ENCODE data around the gene FMN1.

The FMN1 gene

DNA sequence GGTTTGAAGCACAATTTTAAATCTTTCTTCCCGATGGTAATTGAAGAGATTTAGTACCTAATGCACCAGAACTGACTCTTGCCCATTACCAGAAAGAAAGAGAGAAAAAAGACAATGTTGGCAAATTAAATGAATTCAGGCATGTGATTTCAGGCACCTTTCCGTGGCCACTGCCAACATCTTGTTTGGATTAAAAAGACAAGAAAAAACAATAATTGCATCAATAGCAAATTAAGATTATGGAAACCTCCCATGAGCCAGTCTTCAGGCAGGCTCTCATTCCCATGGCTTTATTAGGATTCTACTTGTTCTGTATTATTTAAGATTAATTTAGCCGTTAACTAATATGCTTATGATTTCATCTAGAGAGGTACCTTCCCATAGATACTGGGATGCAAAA lies 283.7 kb downstream of the FMN1 start:
- DNase-seq, result no peak

DNA sequence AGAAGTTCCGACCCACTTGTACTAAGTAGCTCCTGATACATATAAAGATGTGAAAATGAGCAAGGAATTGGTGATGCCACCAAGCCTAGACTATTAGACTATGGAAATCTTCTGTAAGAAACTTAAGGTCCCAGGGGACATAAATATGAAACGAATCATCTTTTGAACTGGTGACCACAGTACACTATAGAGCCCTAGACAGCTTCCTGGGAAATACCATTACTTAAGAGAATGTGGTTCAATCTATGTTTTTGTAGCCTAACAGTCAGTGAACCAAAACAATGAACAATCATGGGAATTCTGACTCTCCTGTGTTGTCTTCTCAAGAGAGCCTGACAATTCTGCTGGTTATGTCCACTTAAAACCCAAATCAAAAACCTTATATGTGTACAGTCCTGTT lies 285.1 kb downstream of the FMN1 start:
- peak; percentile 98 for DNase-seq

DNA sequence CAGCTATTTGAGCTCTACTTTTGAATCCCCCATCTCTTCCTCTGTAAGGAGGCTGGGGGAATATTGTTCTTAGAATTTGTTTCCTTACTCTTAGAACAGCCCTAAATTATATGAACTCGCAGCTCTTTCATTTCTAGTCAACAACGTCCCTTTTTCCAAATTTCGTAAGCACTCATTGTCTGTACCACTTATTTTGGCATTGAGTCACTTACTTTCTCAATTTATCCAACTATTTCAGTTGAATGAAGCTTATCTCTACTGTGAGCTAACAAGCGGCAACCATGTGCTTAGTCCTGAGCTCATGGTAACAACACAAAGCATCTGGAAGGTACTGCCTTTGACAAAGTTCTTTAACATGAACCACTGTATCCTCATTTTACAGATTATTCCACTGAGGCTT lies 285.6 kb downstream of the FMN1 start:
- no peak for DNase-seq

DNA sequence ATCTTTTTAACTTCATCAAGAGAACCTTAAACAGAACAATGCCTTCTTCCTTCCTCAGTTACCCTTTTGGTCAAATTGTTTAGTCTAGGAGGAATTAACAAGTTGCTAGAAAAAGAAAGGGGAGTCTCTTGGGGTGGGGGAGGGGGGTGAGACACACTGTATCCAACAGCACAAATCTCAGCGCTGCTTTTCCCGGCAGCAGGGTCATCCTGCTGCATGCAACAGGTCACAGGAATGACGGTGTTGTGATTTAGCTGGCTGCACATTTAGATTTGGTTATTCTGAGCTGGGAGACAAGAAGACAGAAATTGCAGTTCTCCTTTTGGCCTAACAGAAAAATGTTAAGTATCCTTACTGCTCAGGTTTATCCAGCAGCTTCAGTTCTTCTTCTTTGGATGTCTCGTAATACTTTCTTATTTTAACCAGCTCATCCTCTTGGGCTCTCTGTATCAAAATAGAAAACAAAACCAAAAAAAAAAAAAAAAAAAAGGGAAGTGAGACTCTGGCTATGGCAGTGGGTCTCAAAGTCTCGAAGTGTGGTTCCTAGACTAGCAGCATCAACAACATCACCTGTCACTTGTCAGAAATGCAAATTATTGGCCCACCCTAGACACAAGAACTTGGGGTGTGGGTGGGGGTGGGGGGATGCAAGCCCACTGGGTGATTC lies 286.2 kb downstream of the FMN1 start:
- peak; percentile 72 for DNase-seq

DNA sequence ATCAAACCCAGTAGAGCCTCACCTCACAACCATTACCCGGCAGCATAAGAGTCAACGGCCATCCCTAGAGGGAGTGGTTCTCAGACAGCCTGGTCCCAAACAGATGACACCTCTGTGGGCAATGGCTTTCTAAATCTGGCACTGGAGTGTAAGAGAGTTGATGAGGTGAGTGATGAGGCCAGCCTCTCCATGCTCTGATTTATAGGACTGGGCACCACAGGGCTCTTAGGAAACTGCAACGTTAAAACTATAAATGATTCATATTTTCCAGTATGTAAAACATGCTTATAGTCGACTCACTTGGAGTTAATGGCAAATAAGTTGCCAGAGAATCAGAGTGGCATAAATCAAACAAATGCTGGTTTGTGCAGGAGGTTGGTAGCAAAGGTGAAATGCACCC lies 289.0 kb downstream of the FMN1 start:
- DNase-seq, result peak; percentile 82

DNA sequence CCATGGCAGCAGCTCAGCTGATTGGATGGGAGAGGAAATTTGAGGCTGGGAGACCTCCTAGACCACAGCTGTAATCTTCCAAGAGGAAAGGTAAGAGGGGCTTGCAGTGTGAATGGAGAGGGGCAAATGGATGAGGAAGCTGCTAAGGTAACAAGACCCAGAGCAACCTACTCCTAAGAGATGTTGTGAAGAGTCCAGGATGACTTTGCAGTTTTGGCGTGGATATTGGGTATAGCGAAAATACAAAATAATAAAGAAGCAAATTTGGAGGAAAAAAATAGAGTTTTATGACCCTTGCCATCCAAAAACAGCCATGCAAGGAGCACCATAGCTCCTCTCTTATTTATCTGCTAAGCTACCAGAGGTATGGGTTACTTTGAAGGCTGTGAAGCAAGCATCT lies 290.1 kb downstream of the FMN1 start:
- DNase-seq, result no peak

DNA sequence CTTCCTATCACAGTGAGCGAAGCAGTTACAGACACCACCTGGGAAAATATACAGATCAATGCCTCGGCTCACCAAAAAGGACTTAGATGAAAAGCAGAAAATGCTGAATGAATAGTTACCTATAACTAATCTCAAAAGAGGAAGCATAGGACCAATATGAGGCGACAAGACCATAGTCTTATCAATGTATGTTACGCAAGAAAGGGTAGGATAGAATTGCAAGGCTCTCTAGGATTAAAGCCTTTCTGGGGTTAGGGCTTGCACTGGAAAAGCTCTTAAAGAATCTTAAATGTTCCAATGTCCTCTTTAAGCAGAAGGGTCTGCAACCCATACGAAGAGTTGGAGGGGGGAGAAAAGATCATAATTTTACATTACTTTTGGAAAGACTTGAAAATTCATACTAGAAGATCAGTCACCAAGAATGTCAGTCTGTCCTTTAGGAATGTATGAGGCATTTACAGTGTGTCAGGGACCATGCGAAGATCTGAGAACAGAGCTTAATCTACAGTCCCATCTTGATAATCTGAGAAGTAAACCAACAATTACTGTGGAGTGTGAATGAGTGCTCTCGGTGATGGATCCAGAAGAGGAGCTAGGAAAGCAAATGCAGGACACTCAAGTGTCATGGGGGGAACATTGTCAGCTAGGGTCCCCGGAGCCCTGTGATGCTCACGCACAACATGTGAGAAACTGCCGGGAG lies 290.8 kb downstream of the FMN1 start:
- DNase-seq, result no peak

DNA sequence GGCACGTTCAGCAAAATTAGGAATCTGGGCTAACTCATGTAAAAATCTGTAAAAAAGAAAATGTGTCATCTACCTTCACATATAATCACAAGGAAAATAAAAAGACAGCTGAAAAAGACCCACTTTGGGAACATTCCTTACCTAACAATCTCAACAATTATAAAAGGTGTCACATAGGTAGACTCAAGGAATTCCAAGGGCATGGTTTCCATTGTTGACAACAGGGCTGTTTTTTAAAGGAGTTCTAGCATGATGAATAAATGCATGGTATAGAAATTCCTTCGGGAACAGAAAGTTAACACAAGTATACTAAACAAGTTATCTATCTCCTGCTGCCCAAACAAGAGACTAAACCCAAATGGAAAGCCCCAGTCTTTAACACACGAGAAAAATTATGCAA lies 292.5 kb downstream of the FMN1 start:
- DNase-seq, result no peak

DNA sequence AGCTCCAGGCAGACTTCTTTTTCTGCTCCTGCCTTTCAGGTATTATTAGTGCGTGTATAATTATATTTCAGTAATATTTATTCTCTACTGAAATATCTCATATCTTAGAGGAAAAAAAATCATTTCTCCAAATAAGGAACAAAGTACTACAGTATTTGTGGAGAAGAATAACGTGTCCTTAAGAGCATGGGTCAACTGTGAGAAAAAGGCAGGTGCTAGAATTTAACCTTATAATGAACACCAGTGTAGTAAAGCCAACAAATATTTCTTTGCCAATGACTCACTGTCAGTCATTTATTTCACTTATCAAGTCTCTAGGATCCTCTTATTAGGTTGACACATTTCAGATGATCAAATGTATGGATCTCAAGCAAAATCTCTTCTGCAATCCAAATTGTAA lies 293.3 kb downstream of the FMN1 start:
- DNase-seq, result no peak

DNA sequence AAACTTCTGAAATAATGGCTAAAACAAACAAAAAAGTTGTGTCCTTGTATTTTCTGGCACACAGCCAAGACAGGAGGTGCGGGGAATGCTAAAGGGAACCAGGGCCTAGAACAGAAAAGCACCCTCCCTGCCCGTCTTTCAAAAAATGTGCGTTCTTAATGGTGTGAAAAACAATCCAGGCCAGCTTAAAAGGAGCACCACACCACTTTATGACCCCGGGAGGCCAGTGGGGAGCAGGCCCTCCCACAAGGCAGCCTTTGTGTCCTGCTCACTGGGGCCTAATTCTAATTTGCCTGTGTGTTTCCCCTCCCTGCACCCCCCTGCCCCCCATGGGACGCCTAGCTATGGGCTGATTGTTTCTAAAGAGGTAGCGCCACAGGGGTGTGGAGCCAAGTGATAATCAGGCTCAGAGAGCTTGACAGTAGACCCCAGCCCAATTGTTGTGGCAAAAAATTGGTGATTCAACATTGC lies 295.4 kb downstream of the FMN1 start:
- DNase-seq, result no peak

DNA sequence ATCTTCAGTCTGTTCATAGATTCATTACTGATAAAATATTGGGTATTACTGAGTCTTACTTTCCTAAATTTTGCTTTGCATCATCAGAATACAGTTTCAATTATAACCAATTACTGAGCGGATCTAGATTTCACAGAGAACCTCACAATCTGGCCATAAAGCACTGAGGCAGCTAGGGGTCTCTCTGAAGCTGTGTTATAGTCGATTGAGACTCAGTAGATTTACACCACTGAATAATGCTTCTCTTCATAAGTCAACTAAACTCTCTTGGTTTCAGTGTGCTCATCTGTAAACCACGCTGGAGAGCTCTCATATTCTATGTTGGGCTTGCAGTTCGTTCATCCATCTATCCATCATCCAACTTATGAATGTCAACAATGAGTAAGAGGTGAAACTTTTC lies 296.1 kb downstream of the FMN1 start:
- DNase-seq, result no peak

DNA sequence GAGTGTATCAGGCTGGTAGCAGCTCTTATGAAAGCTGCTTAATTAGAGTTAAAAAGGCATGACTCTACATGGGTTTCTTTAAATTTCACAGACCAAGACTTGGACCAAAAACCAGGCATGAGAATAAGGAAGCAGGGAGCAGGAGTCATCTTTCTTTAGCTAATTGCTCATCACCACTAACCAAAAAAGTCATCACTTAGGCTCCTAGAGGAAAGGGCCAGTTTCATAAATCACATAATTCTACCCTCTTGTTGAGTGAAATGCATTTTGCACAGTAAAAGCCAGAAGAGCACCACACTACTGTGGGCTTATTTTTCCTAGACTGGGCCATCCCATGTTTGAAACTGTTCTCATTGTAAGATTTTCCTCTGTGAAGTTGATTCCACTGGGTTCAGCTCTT lies 301.1 kb downstream of the FMN1 start:
- peak; percentile 89 for DNase-seq

DNA sequence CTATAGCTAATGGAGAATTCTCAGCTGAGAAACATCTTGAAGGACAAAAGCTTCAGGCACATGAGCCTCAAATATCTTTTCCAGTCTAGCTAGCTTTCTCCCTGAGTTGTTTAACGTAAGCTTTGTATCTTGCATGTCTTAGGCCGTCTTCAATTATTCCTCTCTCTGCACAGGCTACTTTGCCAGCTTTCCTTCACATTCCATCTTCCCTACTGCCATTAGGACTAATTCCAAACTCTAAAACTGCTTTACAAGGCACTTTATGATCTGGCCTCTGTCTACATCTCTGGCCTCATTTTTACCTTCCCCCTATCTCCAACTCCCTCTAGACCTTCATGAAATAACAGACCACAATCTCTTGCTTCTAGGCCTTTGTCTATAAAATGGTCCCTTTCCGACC lies 305.3 kb downstream of the FMN1 start:
- DNase-seq, result no peak

DNA sequence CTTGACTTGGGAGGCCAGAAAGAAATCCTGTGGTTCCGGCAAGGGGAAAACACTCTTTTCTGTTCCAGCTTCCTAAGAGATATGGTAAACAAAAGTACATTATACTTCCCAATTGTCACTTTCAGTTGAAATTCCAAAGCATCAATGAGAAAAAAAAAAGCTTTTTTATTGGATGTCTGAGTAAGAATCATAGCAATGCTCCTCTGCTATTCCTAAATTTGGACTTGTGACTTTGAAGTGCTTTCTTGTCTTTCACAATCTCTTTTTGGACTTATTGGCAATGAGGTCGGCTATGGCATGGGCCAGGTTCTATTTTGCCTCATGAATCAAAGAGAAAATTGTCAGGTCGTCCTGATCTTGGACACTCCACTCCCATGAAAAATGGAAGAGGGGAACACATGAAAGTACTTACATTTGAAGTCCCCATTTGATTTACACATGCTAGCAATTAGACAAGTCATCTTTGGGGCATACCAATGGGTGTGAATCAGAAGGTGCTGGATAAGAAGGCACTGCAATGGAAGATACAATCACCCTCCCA lies 306.2 kb downstream of the FMN1 start:
- peak; percentile 91 for DNase-seq

DNA sequence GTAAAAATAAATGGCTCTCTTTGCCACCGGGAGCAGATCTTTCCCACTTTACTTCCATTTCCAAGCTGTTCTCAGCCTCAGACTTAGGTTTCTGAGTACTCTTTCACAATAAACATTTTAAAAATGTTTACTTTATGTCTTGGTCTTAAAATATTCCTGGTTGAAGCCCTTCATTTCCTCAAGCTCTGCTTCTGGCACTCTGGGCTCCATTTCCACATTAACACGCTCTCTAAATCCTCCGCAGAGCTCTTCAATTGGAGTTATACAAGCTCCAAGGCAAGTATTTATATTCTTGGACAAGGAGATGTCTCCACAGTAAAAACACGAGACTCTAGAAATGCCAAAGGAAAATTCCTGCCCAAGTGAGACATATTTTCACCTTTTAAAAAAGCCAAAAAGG lies 307.4 kb downstream of the FMN1 start:
- DNase-seq, result no peak

DNA sequence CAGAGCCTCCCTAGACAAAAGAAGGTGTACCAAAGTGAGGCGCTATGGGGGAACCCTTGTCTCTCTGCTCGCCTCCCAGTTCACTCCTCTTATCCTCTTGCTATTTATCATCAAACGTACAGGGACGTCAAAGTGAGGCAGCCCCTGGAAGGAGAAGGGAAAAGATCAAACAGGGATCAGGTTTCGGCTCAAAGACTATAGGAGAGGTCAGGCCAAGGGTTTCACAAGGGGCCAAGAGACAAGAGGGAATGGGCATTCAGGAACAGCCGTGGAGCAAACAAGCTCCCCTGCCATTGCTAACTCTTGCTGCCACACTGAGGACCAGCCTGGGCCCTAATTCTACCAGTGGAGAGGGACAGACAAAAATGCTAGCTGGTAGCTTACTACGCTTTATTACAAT lies 308.1 kb downstream of the FMN1 start:
- DNase-seq, result no peak

DNA sequence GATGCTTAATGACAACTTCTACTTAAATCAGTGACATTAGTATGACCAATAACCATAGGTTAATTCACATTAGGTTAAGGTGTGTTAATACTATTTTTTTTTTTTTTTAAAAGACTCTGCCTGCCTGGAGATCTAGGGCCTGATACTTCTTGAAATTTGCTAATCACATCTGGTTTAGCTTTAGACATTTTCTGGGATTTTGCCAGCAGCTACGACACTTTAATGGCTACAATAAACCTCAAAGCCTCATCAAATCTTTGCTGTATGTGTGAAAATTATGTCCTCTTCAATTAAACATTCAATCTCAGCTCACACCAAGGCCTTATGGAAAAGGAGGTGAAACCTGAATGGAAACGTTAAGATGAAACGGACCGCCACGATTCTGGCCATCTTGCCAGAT lies 308.8 kb downstream of the FMN1 start:
- DNase-seq, result peak; percentile 44

DNA sequence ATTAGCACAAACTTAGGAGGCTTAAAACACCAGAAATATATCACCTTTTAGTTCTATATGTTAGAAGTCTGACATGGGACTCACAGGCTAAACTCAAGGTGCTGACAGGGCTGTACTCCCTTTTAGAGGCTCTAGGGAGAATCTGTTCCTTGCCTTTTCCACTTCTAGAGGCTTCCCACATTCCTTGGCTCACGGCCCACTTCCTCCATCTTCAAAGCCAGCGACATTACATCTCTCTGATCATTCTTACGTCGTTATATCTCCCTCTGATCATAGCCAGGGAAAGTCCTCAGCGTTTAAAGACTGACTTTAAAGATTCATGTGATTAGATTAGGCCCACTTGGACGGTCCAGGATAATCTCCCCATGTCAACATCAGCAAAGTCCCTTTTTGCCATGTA lies 310.4 kb downstream of the FMN1 start:
- DNase-seq, result peak; percentile 84

DNA sequence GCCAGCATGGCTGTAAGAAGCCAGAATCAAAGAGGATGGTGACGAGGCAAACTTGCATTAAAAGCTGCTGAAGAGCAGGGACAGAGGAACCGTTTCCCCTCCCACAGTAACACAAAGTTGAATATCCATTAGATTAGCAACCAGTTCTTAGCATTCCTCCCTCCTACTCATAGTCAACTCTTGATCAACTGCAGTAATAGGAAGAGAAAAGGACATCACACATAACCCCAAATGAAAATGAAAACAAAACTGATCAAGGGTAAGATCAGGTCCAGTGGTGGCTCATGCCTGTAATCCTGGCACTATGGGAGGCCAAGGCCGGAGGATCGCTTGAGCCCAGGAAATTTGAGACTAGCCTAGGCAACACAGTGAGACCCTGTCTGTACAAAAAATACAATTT lies 311.6 kb downstream of the FMN1 start:
- DNase-seq, result no peak

DNA sequence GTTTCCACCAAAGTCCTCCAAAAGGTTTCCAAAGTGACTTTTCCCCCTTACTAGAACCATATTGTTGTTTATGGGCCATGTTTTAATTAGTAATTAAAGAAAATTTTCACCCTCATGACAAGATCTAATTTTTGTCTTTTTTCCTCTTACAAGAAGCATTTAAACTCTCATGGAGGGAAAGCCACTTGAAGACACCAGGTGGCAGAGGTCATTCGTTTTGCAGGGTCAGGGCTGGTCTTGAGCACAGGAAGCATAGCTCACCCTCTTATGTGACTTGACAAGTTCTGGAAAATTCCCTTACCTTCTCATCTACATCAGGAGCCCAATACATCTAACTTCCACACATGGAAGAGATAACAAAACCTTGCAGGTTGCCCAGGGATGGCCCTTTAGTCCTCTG lies 313.0 kb downstream of the FMN1 start:
- DNase-seq, result no peak

DNA sequence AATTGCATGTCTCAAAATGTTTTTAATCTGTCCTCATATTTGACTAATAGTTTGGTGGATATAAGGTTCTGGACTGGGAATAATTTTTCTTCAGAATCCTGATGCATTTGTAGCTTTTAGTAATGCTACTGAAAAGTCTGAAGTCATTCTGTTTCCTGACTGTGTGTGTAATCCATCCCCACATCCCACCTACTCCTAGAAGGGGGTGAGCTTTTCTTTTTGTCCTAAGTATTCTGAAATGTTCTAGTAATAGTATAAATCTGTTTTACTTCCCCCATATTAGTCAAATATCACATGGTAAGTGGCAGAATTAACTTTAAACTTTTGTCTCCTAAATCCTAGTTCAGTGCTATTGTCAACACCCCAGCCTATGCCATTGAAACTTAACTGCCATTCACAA lies 313.9 kb downstream of the FMN1 start:
- DNase-seq, result no peak

DNA sequence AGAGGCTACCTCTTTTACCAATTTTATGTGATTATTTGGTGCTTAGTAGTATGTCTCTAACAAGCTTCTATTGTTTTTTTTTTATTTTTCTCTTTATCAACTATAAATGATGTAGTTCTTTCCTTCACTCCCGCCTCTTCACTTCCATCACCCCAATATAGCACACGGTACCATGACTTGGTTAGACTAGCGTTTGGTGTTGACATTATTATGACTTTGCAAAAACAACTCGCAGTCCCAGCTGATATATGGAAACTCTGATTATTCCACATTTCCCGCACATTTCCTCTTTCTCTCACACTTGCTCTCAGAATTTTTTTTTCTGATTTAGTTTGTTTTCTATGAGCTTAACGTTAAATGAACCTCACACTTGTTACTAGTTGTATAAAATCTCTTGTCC lies 314.5 kb downstream of the FMN1 start:
- DNase-seq, result no peak

DNA sequence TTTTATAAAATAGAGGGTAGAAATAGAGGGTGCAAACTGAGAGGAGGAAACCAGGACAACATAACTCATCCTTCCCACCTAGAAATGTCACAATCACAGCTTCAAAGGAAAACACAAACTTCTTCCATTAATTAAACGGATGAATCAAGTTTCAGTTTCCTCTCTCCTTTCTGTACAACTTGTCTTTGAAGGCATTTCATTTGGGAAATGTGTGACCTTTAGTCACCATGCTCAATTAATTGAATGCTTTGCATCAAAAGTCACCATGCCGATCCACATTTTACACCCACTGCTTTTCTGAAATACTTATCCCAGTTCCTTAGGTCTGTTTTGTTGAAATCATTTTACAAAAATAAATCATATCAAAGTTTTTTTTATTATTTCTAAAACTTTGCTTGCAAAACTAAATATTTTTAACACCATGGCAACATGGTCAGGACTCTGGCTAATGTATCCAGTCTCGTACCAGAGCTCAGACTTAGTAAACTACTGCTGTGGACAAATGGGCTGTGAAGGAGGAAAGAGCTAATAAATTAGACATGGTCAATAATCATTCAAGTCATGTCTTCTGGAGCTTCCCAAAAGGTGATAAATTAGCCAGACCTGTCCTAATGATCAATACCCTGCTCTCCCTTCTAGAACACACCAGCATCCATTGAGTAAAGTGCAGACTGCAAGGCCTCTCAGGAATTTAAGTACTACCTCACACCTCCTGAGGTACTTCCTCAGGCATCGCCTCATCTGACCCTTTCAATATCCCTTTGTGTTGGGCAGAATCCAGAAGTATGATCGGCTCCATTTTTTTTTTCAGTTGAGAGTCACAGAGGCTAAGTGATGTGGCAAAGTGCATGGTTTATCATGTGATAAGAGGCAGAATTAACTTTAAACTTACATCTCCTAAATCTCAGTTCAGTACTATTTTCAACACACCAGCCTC lies 315.4 kb downstream of the FMN1 start:
- peak; percentile 21 for DNase-seq
